Brain microvascular endothelial cell (primary cell): ENCODE measurements around the gene SYT17.

Experiments
- DNase-seq: peaks from one replicate; pipeline ENCODE4 v3.0.0-alpha.2; 2020
- H3K27ac ChIP-seq: fragments of 250-450 bp; sonication (Bioruptor Pico); 2 replicates; pipeline ENCODE4 v1.5.1; 2020; ENCODE audit warnings: mild to moderate bottlenecking, moderate library complexity
- H3K27me3 ChIP-seq: fragments of 250-450 bp; sonication (Bioruptor Pico); replicated peaks from 2 replicates; pipeline ENCODE4 v1.5.1; 2020; ENCODE audit warnings: mild to moderate bottlenecking
- H3K36me3 ChIP-seq: fragments of 250-450 bp; sonication (Bioruptor Pico); replicated peaks from 2 replicates; pipeline ENCODE4 v1.5.1; 2020; ENCODE audit warnings: mild to moderate bottlenecking
- H3K4me3 ChIP-seq: 2 replicates; pipeline ENCODE4 v1.5.1; 2011; ENCODE audit warnings: low read depth, mild to moderate bottlenecking, control low read depth, low read length, moderate library complexity
- in situ Hi-C: cut with HindIII; loops from 2 replicates; pipeline ENCODE4 v1.10.0; 2017; ENCODE audit warnings: low sequenced_read_pairs, low pct_ligation_motif_present
- TF ChIP-seq, protein P1 (sequence below): IDR thresholded peaks from 2 replicates; pipeline ENCODE4 v1.5.1; 2011; ENCODE audit warnings: low read depth, mild to moderate bottlenecking, moderate library complexity, low read length, control low read depth, inconsistent platforms; ENCODE audit errors: missing control alignments

Gene SYT17

GRCh38 chr16:19309178-19309577, 141.1 kb downstream of the SYT17 start:
- no peak for DNase-seq
- H3K36me3 ChIP-seq, result no peaks in the 10 kb centered on the region
- no peak overlapping the region for H3K27ac ChIP-seq
- TF ChIP-seq, protein P1, sequence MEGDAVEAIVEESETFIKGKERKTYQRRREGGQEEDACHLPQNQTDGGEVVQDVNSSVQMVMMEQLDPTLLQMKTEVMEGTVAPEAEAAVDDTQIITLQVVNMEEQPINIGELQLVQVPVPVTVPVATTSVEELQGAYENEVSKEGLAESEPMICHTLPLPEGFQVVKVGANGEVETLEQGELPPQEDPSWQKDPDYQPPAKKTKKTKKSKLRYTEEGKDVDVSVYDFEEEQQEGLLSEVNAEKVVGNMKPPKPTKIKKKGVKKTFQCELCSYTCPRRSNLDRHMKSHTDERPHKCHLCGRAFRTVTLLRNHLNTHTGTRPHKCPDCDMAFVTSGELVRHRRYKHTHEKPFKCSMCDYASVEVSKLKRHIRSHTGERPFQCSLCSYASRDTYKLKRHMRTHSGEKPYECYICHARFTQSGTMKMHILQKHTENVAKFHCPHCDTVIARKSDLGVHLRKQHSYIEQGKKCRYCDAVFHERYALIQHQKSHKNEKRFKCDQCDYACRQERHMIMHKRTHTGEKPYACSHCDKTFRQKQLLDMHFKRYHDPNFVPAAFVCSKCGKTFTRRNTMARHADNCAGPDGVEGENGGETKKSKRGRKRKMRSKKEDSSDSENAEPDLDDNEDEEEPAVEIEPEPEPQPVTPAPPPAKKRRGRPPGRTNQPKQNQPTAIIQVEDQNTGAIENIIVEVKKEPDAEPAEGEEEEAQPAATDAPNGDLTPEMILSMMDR, result no peak
- H3K27me3 ChIP-seq, result no peaks in the 10 kb centered on the region
- no peak overlapping the region for H3K4me3 ChIP-seq
- in situ Hi-C loops, result no loop called here

DNA sequence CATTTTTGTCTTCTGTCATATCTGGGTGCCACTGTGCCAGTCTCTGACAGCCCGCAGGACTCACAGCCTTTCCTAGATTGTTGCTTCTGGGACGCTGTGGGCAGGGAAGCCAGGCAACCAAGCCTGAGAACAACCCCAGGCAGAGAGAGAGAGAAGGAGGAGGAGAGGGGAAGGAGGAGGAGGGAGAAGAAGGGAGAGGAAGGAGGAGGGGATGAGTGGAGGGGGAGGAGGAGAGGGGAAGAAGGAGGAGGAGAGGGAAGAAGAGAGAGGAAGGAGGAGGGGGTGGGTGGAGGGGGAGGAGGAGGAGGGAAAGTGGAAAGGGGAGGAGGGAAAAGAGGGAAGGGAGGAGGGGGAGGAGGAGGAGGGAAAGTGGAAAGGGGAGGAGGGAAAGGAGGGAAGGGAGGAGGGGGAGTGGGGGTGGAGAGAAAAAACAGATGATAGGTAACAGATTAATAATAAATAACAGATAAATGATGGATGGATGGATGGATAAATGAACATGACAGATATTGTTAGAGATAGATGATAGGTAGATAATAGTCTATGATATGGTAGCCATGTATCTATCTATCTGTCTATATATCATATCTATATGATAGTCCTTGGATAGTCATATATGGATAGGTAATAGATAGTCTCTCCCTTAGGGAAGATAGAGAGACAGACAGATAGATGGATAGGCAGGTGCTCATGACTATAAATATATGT, 146.8 kb downstream of the SYT17 start:
- in situ Hi-C loops, result no loop called here
- Histone ChIP-seq H3K27me3 (no peaks in the 10 kb centered on the region), H3K36me3 (no peaks in the 10 kb centered on the region), H3K27ac (no peak overlapping the region), H3K4me3 (no peak overlapping the region)
- TF ChIP-seq, protein P1, result no peak
- DNase-seq, result no peak

- H3K27ac ChIP-seq, result no peak overlapping the region
- in situ Hi-C loops, result no loop called here
- no peaks in the 10 kb centered on the region for H3K27me3 ChIP-seq
- no peak overlapping the region for H3K4me3 ChIP-seq
- H3K36me3 ChIP-seq, result no peaks in the 10 kb centered on the region
- TF ChIP-seq, protein P1, result no peak
- DNase-seq, result no peak
Observed at GRCh38 chr16:19315889-19316433, 147.9 kb downstream of the SYT17 start.

DNA sequence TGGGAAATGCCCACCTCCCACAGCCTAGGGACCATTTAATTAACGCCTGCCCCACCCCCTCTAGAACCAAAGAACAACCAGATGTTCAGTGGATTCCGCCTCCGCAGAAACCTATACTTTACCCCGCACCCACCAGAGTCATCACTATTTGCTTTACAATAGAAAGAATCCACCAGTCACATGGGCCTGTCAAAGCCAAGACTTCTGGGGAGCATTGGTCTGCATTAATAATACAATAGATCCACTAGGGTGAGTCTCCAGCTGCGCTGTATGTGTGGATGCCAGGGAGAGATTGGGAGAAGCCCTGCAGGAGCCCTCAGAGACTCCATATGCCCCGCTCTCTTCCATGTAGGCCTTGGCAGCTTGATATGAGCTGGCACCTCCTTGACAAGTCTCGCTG, 148.8 kb downstream of the SYT17 start:
- TF ChIP-seq, protein P1, result no peak
- in situ Hi-C loops, result no loop called here
- H3K36me3 ChIP-seq, result no peaks in the 10 kb centered on the region
- DNase-seq, result no peak
- H3K27me3 ChIP-seq, result no peaks in the 10 kb centered on the region
- H3K4me3 ChIP-seq, result no peak overlapping the region
- H3K27ac ChIP-seq, result no peak overlapping the region
